GM21825 (cell line): ENCODE data around the gene ZSCAN21.

Experiments
- ATAC-seq: cut with Tn5 transposase; IDR thresholded peaks from one replicate; pipeline ENCODE4 v1.9.1; 2021; ENCODE audit warnings: mild to moderate bottlenecking, moderate library complexity; ENCODE audit not compliant: unreplicated experiment

ZSCAN21 gene

DNA sequence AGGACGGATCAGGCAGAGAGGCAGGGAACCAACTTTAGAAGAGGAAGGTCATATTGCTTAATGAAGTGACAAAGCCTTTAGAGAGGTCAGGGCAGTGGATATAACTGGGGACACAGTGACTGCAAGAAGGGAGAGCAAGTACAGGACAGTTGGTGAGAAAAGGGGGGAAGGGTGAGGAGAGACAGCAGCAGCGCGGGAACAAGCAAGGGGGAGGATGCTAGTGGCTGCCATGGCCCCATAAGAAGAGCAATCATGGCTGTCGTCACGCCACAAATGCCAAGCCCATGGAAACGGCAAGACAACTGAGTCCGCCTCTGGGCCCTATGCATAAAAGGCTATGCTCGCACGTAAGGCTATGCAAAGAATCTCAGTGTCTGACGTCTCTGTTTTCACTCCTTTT is 22.9 kb downstream of the ZSCAN21 start:
- ATAC-seq, result no peak

DNA sequence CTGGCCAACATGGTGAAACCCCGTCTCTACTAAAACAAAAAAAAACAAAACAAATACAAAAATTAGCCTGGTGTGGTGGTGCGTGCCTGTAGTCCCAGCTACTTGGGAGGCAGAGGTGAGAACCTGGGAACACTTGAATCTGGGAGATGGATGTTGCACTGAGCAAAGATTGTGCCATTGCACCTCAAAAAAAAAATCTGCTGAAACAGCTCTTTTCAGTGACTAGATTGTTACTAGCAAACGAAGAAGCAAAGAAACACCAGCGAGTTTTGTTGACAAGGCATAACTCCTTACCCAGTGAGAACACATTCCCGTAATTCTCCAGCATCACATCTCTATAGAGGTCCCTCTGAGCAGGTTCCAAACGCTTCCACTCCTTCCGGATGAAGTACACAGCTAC is 25.3 kb downstream of the ZSCAN21 start:
- ATAC-seq, result no peak

DNA sequence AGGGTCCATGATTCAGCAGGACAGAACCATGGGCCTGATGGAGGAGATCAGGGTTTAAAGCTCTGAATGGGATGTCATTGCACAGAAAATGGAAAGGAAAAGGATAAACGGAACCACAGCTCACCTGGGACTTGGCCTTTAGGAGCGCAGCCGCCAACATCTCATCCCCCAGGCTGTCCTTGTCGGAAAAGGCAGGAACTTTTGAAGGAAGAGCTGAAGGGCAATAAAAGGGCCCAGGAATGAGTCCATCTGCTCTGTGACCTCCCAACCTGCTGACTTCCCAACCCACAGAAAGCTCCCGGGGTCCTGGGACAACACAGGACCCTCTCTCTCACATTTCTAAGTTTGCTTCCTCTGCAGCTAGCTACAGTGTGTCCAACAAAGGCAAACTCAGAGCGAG is 25.8 kb downstream of the ZSCAN21 start:
- ATAC-seq, result no peak

DNA sequence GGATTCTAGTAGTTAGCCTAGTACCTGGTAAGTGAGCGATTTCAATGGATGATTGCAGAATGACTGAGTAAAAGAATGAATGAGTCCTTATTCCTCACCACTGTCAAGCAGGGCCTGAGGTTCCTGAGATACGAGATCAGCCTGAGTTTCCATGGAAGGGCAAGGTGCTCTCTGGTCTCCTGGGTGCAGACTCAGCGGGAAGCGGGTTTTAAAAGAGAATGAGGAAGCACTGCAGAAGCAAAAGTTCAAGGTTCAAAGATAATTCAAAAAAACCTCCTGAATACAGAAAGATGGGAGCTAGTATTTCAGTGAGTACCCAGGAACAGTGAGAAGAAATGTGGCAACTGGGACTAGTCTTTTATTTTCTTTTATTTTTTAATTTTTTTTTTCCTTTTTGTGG is 27.6 kb downstream of the ZSCAN21 start:
- no peak for ATAC-seq

DNA sequence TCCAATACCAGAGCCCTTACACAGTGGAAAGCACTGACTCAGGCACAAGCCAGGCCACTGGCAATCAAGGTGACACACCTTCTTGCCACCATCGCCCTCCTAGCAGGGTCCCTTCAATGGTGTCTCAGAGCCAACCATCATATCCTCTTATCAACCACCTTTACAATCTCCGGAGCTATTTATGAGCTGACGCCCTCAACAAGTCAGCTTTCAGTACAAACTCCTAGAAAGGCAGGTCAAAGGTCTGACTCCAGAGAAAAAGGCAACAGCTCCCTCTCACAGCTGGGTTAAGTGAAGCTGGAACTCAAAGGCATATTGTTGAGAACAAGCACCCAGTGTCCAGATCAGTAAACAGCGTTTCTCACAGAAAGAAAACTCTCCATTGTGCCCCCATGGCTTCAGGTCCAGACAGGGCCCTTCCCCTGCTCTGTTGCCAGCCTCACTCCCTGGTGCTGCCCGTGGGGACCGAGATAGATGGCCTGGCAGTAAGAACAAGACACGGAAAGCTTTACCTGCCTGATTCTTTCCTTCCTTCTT is 29.5 kb downstream of the ZSCAN21 start:
- ATAC-seq, result no peak

DNA sequence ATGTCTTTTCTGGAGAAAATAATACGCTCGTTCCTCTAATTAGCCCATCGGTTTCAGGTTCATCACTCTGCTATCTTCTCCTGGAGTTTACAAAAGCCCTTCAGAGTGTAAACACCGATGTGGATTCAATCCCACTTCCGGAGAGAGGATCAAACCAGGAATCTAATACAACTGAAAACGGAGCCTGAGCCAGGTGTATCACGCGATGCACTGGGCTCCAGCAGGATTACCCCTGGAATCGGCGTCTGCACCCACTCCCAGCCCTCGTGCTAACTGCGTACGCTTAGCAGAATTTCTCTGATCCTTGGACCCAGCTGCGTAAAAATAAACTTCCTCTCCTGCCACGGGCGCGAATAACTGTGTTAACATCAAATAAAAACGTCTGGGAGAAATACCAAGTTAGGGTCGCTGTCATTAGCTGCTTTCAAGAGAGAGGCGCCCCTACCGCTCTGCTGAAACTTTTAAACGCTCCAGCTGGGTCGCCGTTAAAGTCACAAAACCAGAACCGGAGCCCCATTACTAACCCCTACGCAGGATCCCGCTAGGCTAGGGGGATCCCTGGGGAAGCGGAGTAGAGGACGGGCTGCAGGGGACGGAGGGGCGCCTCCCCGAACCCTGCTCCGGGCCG is 31.4 kb downstream of the ZSCAN21 start:
- ATAC-seq, result peak; percentile 14

DNA sequence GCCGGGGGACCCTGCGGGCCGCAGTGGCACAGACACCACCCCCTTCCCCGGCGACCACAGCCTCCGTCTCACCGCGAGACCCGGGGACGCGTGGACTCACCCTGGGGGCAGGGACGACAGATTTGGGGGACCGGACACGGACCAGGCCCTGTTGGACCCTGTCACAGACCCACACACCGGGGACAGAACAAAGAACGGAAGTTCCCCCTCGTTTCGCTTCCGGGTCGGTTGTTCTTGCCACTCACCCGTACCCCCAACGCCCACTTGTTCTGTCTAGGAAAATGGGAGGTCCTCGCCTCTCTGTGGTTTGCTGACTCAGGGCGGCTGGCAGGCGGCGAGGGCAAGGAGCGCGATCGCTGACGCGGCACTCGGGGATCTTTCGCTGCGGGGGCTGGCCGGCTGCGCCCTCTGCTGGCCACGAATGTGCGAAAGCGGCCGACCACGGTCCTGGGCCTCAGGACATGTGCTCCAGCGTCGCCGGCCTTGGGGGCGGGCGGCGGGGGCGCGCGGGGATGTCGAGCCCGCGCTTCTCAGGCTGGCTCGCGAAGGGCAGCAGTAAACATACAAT is 32.0 kb downstream of the ZSCAN21 start, which contains the start of gene ZNF3:
Gene ZNF3 (minus strand): TSS at position 189 of the 568 bp plus-strand sequence. CDS start 4,366 bp downstream, outside the sequence.
- peak; percentile 79 for ATAC-seq

DNA sequence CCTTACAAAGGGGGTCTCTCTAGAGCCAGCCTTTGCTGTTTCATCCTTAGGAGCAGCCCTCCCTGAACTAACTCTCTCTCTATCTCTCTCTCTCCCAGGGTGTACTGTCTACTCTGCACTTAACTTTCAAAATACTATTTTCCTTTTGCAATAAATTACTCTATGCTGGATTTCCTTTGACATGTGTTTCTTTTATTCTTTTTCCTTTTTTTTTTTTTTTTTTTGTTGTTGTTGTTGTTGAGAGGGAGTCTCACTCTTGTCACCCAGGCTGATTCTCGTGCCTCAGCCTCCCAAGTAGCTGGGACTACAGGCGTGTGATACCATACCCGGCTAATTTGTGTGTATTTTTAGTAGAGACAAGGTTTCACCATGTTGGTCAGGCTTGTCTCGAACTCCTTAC is 33.4 kb downstream of the ZSCAN21 start:
- no peak for ATAC-seq

DNA sequence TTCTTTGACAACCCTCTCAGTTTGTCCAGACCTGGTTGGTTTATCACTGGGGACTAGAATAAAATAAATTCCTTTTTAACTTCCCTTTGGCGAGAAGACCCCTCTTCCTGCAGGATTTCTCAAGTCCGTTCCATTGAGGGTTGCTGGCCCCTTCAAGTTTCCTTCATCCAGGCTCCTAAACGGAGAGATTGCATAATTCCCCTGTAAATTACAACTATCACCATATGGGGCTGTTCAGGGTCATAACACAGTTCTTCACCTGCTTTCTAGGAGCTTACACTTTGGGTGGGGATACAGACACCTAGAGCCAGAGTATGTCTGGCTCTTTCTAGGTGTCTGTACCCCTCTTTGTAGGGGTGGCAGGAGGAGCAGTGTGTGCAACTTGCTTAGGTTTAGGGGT is 35.9 kb downstream of the ZSCAN21 start:
- no peak for ATAC-seq

DNA sequence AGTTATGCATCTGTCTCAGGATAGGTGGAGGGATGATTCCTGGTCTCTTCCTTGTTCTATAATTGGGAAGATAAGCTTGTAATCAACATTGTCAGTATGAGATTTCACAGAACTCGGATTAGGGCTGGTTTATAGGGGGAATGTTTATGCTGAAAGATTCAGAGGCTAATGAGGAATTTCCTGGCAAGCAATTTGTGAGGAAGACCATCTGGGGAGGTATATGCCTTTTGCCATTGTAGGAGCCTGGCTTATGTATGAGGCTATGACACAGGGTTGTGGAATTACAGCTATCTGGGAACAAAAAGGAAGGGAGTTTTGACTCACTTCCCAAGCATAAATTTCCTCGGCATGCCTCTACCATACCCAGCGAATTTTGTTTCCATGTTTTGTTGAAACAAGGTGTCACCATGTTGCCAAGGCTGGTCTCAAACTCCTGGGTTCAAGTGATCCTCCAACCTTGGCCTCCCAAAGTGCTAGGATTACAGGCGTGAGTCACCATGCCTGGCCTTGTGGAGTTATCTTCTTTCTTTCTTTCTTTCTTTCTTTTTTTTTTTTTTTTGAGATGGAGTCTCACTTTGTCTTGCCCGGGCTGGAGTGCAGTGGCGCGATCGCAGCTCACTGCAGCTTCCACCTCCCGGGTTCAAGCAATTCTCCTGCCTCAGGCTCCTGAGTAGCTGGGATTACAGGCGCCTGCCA is 37.6 kb downstream of the ZSCAN21 start:
- no peak for ATAC-seq

DNA sequence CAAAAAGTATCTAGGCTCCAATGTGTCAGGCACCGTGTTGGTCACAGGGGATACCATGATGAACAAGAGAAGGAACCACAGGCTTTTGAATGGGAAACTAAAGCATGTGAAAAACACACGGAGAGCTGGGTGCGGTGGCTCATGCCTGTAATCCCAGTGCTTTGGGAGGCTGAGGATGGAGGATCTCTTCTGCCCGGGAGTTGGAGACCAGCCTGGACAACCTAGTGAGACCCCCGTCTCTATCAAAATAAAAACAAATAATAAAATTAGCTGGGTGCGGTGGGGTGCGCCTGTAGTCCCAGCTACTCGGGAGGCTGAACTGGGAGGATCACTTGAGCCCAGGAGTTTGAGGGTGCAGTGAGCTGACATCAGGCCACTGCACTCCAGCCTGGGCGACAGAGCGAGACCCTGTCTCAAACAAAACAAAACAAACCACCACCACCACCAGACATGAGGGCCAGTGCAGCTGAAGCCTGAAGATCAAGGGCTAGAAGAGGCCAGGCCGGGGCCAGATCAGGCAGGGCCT is 38.6 kb downstream of the ZSCAN21 start:
- no peak for ATAC-seq

DNA sequence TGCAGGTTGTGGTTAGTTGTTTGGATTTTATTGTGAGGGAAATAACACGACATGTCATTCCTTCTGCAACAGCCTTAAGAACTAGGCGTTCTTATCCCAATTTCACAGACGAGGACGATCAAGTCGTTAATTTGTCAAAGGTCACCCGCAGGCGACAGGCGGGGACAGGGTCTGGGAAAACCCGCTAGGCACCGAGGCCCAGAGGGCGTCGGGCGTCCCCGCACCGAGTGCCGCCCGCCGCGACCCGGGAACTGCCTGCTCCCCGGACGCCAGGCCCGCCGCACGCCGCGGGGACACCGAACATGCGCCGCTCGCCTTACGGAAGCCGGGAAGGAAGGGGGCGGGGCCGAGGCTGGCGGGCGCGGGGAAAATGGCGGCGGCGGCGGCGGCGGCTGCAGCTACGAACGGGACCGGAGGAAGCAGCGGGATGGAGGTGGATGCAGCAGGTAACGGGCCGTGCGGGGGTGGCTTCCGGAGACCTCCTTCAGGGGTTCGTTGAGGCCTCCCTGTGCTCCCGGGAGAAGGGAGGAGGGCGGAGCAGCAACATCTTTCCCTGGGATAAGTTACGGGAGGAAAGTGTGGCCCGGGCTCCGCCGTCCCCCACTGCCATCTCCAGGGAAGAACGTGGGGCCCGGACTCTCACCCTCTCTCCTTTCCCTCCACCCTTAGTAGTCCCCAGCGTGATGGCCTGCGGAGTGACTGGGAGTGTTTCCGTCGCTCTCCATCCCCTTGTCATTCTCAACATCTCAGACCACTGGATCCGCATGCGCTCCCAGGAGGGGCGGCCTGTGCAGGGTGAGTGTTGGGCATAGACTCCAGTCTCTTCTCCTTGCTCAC is 39.3 kb downstream of the ZSCAN21 start, which contains the start of gene COPS6:
Gene COPS6 (plus strand): TSS at position 349 of the 837 bp plus-strand sequence. CDS start 22 bp downstream, at position 371.
- ATAC-seq, result peak; percentile 62

DNA sequence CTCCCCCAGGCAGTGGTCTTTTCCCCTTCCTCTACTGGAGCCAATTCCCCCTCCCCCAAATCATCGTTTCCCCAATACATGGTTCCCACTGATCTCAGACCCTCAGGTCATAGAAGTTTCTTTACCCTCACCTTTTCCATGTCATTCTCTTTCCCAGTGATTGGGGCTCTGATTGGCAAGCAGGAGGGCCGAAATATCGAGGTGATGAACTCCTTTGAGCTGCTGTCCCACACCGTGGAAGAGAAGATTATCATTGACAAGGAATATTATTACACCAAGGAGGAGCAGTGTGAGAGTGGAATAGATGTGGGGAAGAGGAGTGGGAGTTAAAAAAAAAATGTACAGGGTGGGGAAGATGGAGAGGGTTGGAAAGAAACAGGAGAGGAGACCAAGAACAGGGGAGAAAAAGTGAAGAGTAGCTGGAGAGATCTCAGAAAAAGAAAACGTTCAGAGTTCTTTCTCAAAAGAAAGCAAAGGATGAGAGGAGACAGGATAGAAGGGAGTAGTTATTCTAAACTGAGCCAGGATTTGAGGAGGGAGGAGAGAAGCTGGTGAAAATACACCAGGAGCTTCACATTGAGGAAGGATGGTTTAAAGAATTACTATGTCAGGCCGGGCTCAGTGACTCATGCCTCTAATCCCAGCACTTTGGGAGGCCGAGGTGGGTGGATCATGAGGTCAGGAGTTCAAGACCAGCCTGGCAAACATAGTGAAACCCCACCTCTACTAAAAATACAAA is 40.1 kb downstream of the ZSCAN21 start:
- no peak for ATAC-seq

DNA sequence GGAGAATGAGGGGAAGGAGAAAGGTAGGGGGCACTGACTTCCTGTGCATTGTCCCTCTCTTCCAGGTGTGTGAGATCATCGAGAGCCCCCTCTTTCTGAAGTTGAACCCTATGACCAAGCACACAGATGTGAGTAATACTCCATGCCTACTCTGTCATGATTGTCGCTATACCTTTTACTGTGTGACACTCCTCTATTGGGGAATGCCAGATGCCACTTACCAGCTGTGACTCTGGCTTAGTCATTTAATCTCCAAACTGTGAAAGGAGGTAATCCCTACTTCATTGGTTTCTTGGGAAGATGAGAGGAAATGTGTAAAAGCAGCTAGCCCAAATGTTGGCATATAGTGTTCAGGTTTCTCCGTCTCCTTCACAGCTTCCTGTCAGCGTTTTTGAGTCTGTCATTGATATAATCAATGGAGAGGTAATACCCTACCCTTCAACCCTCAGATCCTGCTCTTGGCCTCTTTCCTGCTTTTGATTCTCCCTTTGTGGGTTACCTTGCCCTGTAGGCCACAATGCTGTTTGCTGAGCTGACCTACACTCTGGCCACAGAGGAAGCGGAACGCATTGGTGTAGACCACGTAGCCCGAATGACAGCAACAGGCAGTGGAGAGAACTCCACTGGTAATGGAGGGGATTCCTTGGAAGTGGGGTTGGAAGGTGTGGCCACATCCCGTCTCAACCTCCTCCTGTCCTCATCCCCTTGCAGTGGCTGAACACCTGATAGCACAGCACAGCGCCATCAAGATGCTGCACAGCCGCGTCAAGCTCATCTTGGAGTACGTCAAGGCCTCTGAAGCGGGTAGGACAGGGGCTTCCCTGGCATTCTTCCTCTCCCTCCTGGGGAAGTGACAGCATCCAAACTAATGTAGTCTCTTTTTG is 41.2 kb downstream of the ZSCAN21 start:
- no peak for ATAC-seq

DNA sequence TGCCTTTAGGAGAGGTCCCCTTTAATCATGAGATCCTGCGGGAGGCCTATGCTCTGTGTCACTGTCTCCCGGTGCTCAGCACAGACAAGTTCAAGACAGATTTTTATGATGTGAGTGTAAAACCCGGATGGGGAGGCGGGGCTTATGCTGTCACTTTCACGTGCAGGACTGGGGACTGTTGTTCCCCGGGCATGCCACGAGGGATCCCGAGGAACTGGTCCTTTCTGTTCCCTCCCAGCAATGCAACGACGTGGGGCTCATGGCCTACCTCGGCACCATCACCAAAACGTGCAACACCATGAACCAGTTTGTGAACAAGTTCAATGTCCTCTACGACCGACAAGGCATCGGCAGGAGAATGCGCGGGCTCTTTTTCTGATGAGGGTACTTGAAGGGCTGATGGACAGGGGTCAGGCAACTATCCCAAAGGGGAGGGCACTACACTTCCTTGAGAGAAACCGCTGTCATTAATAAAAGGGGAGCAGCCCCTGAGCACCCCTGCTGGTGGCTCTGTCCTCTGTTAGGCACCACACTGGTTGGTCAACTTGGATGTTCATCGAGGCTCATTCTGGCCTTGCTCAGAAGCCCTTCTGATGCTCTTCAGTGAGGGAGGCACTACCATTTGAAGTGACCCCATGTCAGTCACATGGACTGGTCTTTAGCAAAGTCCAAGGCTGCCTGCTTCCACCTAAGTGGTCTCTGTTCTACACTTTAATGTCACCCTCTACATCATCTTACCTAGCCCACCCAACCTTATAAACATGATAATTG is 42.0 kb downstream of the ZSCAN21 start:
- no peak for ATAC-seq

DNA sequence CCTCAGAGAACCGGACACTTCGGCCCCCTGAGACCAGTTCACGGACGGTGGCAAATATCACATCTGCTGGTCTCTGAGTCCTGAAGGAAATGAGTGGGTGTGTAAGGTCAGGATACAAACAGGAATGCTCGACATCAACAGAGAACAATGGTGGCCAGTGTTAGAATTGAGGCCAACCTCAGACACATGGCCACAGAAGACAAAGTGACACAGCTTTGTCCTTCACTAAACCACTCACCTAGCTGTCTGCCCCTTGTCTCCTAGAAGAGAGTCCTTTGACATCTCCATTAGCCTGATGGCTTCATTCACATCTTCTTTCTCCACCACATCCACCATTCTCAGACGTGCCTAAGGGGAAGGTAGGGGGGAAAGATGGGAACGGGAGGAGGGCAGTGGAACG is 43.5 kb downstream of the ZSCAN21 start:
- no peak for ATAC-seq

DNA sequence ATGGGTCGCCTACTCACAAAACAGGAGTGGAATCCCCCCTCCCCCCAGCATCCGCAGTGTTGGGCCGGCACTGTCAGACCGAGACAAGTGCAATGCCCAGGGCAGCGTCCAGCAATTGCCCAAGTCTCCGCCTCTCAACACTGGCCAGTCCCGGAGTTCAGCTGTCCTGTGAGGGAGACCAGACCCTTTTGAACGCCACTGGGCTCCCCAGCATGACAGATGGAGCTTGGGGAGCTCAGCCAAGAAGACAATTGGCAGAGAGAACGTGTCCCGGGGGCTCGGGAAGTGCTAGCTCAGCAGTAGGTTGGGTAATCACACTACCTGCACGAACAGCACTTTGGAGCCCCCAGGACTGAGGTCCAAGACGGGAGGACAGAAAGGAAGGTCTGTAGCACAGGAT is 43.9 kb downstream of the ZSCAN21 start:
- no peak for ATAC-seq

DNA sequence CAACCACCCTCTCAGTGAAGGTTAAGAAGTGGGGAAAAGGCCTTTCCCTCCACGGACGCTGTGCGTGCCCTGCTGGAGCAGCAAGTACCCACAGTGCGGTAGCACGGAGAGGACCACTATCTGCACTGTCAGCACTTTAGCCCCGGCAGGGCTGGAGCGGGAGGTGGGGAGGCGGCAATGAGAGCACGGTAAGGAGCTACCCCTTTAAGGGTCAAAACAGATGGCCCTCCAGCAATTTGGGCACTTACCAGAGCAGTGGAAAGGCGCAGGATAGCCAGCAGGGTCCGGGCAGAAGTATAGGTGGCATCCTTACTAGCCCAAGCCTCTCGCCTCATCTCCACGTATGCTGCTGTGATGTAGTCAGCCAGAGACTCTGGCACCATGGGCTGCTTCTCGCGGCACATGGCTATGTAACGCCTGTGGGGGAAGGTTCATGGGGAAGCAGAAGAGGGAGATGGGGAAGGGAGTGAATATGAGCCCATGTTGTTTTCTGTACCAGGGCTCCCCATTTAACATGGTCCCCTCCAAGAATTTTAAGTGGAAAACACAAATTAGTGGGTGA is 44.4 kb downstream of the ZSCAN21 start:
- ATAC-seq, result no peak
